Measurements from ENCODE around the gene ENOPH1.

ENOPH1 gene

DNA sequence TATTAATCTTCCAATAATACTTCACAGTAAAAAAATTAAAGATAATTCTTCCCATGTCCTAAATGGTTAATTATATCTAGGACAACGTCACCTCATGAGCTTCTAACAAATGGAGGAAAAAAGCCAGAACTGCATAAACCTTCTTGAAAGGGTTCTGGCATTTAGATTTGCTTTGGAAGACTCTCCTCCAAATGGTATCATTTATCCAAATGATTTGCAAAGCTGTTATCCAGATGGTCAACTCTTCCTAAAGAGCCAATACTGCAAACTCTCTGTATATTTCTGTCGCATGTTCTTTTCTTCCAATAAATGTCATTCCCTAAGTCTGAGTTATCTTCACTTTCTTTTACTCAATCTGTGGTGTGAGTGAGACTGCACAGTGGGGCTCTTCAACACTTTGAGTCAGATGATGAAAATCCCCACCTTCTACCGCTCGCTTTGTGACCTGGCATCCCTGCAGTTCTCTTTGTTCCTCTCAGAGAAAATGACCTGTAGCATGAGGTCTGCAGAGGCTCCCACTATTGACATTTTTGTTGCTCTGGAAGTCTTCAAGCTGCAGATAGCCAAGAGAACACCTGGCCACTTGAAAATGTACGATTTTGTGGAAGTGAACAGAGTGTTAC is 78.5 kb downstream of the ENOPH1 start:
- DNase-seq (ENCODE audit: low read depth) = no peak

DNA sequence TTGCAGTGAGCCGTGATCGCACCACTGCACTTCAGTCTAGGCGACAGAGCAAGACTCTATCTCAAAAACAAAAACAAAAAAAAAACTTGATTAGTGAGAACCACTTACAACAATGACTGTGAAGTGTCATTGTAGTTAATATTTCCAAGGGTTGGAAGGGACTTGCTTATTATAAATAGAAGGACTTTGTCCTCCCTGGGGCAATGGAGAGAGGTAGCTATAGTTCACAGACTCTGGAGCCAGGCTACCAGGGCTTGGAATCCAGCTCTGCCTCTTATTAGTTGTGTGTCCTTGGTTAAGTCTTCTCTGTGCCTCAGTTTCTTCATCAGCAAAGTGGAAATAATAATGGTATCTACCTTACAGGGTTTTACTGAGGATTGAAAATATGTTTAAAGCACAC is 79.8 kb downstream of the ENOPH1 start:
- DNase-seq (ENCODE audit: low read depth) = no peak
